CD4-positive, alpha-beta T cell treated with Interleukin-17A for 4 hours (primary cell): ENCODE results near the gene RNF214.
A peak's percentile ranks its signal among the peaks of the same experiment; 100 is the strongest.
"Not testable (repeated sequence)": the region's sequence is repeated elsewhere in the genome, so short reads cannot be mapped to it uniquely, and the experiment has no call there.

Source experiments
- DNase-seq: peaks from one replicate; pipeline ENCODE4 v3.0.0-alpha.2; 2020; ENCODE audit warnings: mixed read lengths

Gene RNF214

DNA sequence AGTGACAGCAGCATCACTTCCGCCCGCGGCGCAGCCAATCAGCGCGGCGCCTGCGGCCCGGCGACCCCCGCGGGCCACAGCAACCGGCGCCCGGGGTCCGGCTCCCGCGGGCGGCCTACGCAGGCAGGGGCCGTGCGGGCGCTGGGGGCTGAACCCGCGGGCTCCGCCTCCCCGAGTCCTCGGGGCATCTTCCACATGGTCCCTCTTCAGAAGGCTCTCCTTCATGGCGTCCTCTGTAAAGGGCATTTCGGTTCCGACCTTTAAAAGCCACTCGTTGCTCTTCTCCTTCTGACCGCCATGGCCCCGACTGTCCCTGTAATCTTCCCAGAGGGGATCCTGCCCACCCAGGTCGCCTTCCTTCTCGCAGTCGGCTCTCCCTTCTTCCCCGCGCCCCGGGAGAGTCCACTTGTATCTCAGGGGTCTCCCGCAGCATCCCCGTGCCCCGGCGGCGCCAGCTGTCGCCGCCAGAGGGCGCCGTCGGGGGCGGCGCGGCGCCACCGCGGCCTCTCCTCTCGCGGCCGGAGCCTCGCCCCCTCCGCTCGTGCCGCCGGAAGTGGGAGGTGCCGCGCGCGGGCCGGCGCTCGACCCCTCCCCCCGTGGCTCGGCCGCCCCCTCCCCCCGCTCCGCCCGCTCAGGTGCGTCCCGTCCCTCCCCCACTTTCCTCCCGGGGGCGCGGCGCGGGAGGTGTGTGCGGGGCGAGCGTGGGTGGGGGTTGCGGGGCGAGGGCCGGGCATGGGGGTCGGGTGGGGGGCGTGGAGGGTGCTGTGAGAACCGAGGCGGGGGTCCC lies at the start of gene RNF214:
Gene RNF214 (plus strand): TSS at position 580 of the 787 bp plus-strand sequence. CDS start 1,602 bp downstream, outside the sequence.
- DNase-seq = peak; percentile 83

DNA sequence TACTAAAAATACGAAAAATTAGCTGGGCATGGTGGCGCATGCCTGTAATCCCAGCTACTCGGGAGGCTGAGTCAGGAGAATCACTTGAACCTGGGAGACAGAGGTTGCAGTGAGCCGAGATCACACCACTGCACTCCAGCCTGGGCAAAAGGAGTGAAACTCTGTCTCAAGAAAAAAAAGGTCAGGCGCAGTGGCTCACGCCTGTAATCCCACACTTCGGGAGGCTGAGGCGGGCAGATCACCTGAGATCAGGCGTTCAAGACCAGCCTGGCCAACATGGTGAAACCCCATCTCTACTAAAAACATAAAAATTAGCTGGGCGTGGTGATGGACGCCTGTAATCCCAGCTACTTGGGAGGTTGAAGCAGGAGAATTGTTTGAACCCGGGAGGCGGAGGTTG lies 49.3 kb upstream of the RNF214 start:
- DNase-seq = not testable (repeated sequence)

DNA sequence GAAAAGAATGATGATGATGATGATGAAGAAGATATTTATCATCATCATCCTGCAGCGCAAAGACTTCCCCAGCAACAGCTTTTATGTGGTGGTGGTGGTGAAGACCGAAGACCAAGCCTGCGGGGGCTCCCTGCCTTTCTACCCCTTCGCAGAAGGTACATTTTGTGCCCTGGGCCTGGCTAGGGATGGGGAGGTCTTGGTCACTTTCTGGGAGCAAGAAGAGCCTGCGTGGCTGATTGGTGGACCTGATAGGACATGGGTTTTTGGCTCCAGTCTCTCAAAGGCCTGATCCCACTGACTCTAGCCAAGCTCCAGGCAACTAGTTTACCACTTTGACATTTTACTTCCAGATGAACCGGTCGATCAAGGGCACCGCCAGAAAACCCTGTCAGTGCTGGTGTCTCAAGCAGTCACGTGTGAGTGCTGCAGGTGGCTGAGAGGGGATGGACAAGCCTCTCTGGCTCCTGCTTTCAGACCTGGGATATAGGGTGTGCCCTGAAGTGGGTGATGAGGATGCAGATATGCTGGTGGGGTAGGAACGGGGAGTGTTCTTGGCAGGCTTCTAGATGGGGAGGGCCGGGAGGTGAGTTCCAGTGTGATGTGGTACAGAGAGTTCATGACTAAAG lies 48.6 kb upstream of the RNF214 start:
- no peak for DNase-seq

DNA sequence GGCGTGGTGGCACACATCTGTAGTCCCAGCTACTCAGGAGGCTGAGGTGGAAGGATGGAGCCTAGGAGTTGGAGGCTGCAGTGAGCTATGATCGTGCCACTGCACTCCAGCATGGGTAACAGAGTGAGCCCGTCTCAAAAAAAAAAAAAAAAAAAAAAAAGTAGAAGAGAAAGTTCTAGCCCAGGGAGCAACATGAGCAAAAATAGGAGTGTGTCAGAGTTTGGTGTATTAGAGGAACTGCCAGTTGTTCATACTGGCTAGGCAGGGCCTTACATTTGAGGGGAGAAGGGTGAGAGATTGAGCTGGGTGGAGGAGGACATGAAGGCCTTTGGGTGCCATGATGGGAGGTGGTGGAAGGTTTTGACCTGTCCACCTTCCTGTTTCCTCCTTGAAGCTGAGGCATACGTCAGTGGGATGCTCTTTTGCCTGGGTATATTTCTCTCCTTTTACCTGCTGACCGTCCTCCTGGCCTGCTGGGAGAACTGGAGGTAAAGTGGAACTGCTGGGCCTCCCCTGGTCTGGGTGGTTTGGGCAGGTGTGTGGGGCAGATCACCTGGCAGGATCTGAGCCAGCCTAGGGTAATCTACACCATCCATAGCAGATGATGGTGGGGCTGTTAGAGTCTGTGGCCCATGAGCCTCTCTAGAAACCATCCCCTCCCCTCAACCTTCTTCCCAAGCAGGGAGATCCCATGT lies 46.6 kb upstream of the RNF214 start:
- DNase-seq = no peak

DNA sequence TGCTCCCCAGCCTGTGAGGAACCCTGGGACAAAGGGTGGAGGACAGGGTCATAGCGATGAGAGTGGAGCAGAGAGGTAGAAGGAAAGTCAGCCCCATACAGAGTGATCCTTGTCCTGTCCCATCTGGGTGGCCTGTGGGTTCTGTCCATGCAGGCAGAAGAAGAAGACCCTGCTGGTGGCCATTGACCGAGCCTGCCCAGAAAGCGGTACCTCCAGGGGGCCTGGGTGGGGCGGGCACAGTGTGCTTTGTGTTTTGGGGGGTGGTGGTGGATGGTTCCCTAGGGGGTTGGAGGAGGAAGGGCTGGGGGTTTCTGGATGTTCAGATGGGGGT lies 46.1 kb upstream of the RNF214 start:
- DNase-seq = no peak

DNA sequence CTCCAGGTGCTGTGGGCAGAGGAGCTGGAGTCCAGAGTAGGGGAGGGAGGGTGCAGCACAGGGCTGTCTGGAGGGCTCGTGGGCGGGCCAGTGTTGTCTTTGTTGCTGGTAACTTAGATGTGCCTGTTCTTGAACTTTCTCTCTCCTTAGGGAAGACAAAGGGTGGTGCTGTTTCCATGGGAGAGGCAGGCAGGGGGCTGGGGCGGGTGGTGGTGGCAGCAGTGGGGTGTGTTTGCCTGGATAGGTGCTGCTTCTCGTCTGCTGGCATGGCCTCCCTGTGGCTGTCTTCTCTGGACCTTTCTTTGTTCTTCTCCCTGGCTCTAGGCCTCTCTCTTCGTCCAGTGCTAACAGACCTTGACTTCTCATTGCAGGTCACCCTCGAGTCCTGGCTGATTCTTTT lies 45.5 kb upstream of the RNF214 start:
- DNase-seq = no peak

DNA sequence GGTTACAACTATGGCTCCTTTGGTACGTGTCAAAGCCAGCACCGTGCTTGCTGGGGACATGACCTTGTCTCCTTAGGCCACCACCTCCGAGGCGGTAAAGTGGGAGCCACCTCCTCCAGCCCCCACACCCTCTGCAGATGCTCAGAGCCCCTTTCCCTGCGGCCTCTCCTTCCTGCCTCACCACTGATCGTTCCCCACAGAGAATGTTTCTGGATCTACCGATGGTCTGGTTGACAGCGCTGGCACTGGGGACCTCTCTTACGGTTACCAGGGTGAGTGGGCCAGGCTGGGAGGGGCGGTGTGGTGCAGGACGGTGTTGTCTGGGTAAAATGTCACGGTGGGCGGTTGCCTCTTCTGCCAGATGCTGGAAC lies 45.1 kb upstream of the RNF214 start:
- no peak for DNase-seq

GRCh38 chr11:117187799-117188481 lies 44.5 kb upstream of the RNF214 start:
- DNase-seq = no peak

DNA sequence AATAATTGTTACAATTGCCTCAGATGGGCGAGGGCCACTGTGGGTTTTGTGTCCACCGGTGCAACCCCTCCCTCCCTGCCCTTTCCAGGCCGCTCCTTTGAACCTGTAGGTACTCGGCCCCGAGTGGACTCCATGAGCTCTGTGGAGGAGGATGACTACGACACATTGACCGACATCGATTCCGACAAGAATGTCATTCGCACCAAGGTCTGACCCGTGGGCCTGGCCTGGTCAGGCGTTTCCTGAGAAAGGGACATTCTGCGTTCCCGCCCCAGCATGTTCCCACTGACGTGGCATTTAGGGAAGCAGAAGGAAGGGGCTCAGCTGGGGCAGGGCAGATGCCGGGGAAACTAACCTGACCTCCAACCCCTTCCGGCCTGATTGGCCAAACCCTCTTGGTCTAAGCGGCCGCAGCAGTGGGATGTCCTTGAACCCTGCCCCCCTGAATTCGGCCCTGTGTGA lies 43.8 kb upstream of the RNF214 start:
- DNase-seq = no peak

DNA sequence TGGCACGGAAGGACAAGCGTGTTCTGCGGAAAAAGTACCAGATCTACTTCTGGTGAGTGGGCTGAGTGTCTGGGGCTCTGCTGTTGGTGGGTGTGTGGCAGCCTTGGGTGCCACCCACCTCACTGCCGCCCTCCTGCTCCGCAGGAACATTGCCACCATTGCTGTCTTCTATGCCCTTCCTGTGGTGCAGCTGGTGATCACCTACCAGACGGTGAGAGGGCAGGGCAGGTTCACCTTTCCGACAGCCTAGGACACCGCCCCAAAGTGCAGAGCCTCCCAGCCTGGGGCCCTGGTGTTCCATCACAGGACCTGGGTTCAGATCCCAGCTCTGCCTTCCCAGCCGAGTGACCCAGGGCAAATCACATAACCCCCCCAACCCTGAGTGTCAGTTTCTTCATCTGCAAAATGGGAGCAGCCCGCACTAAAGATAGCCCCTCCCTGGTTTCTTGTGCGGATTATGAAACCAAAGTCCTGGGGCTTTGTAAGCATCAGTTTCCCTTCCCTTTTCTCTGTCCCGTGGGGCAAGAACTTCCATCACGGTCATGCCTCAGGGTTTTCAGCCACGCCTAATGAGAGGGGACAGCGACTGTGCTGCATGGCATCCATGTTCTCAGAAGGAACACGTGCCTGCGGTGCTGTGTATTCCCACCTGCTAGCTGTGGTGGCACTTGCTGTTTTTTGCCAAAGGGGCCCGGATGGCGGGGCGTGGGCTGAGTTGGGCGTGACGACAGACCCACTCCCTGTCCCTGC lies 43.1 kb upstream of the RNF214 start:
- no peak for DNase-seq

DNA sequence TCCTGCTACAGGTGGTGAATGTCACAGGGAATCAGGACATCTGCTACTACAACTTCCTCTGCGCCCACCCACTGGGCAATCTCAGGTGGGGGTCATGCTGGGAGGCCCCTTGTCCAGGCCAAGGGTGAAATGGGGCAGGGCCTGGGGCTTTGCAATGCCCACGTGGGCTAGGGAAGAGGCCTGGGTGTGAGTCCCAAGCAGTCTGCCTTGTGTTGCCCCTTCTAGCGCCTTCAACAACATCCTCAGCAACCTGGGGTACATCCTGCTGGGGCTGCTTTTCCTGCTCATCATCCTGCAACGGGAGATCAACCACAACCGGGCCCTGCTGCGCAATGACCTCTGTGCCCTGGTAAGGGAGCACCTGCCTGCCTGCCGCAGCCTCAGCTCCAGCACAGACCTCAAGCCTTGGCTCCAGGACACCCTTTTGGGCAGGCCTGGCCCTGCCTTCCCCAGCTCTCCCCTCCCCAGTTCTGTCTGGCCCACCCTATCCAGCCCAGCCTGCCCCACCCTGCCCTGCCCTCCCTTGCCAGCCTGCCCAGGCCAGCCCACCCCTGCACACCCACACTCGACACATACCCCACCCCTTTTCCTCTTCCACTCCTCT lies 42.4 kb upstream of the RNF214 start:
- no peak for DNase-seq

DNA sequence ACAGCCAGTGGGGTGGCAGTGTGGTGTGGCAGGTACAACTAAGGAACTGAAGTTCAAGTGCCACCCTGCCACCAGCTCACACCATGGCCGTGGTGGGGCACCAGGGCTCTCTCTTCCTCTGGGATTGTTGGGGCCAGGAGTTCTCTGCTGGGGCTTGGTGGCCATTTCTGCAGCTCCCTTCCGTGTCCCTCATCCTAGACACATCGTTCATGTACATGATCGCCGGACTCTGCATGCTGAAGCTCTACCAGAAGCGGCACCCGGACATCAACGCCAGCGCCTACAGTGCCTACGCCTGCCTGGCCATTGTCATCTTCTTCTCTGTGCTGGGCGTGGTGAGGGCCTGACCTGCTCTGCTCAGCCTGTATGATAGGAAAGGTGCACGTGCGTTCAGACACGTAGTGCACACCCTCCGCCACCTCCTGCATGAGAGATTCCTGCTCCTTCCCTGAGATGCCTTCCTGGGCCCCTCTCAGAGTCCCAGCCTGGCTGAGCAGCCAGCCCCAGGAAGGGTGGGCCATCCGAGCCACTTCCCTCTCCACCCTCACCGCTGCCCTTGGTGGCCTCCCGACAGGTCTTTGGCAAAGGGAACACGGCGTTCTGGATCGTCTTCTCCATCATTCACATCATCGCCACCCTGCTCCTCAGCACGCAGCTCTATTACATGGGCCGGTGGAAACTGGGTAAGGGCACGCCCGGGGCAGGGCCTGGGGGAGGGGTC lies 40.6 kb upstream of the RNF214 start:
- no peak for DNase-seq

DNA sequence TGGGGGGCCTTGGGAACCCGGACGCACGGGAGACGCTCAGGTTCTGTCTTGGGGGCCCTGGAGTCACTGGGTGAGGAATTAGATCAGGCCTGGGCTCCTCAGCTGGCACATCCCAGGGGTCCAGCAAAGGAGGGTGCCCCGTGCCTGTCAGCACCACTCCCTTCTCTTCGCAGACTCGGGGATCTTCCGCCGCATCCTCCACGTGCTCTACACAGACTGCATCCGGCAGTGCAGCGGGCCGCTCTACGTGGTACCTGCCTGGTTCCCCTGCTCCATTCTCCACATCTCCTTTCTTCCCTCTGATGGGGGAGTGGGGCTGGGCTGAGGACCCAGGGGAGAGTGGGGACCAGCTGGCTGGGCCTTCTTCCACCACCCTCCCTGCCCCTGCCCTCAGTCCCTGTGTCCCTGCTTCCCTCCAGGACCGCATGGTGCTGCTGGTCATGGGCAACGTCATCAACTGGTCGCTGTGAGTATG lies 40.0 kb upstream of the RNF214 start:
- no peak for DNase-seq

- no peak for DNase-seq
These were observed 39.1 kb upstream of the RNF214 start for GRCh38 chr11:117193130-117194020.

DNA sequence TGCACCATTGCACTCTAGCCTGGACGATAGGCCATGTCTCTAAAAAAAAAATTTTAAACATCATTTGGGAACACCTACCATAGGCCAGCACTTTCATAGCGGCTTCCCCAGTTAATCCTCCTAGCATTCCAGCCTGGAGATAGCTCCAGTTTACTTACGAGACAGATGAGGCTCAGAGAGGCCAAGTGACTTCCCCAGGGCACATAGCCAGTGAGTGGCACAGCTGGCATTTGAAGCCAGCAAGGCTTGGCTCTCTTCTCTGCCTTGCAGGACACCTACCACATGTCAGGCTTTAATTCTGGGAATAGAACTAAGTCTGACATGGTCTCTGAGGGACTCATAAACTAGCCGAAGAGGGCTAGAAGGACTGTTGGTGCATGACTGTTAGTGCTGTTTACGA lies 38.2 kb upstream of the RNF214 start:
- DNase-seq = no peak

- DNase-seq = no peak
These were observed 37.2 kb upstream of the RNF214 start for GRCh38 chr11:117195258-117195657.

GRCh38 chr11:117195761-117196160 lies 36.7 kb upstream of the RNF214 start:
- DNase-seq = no peak

GRCh38 chr11:117197006-117197405 lies 35.5 kb upstream of the RNF214 start:
- no peak for DNase-seq

DNA sequence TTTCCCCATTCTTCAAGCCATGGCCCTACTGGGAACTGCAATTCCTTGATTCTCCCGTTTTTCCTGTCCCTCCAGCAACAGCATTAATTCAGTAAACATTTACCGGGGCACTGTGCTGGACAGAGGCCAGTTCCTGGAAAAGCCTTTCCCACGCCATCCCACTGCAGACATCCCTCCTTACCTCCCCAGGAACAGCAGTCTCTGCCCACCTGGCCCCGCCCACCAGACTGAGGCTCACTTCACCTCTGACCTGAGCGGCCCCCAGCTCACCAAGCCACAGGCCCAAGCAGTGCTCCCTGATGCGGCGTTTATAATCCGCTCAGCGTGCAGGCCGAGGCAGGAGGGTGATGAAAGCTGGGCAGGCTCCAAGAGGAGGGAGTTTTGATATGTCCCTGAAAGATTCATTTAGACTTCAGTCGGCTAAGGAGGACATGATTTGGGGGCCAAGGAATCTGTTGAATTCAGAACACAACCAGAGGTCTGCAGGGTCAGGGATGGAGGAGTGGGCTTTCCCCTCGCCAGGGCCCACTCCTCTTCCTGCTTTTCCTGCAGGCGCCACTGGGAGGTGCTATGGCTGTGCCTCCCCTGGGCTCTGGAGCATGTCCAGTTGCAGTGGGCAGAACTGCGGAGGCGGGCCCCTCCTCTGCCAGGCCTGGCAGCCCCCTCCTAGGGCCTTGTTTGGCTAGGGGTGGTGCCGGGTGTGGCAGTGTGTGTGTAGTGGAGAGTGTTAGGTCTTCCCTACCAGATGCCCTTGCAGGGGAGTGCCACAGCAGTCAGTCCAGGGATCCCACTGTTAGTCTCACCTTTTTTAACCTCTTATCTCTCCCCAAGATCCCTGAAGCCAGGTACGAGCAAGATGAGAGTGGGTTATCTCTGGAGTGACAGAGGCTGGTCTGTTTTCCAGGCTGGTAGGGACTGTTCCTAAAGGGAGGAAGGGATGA lies 34.7 kb upstream of the RNF214 start:
- DNase-seq = no peak
